H9 (cell line): ENCODE results near the gene FBLN2. TPM values are rescaled to one million over a fixed set of nuclear protein-coding genes. Genes with fewer than 3 reads are reported as not detected.

ENCODE experiments used
- DNase-seq: peaks from one replicate; pipeline ENCODE4 v3.0.0-alpha.2; 2017
- H2AFZ ChIP-seq: one replicate; pipeline ENCODE4 v1.6.1; 2013; ENCODE audit warnings: mild to moderate bottlenecking, low read length, control low read depth, moderate library complexity
- H2AK5ac ChIP-seq: 2 replicates; pipeline ENCODE4 v1.6.1; 2013; ENCODE audit warnings: low read length, control low read depth, mixed read lengths; ENCODE audit not compliant: insufficient read length
- H2BK120ac ChIP-seq: one replicate; pipeline ENCODE4 v1.6.1; 2013; ENCODE audit warnings: low read depth, mild to moderate bottlenecking, low read length, control low read depth, inconsistent platforms; ENCODE audit not compliant: poor library complexity, severe bottlenecking
- H2BK12ac ChIP-seq: 2 replicates; pipeline ENCODE4 v1.6.1; 2013; ENCODE audit warnings: low read length, control low read depth, mixed read lengths, low read depth; ENCODE audit not compliant: insufficient read length
- H2BK15ac ChIP-seq: 2 replicates; pipeline ENCODE4 v1.6.1; 2013; ENCODE audit warnings: low read depth, low read length, control low read depth
- H2BK20ac ChIP-seq: one replicate; pipeline ENCODE4 v1.6.1; 2013; ENCODE audit warnings: low read depth, mild to moderate bottlenecking, low read length, control low read depth, inconsistent platforms; ENCODE audit not compliant: poor library complexity, severe bottlenecking
- H2BK5ac ChIP-seq: 2 replicates; pipeline ENCODE4 v1.6.1; 2013; ENCODE audit warnings: low read length, control low read depth, mixed read lengths; ENCODE audit not compliant: insufficient read length
- H3K14ac ChIP-seq: 2 replicates; pipeline ENCODE4 v1.6.1; 2013; ENCODE audit warnings: low read length, control low read depth; ENCODE audit not compliant: insufficient read depth
- H3K18ac ChIP-seq: 2 replicates; pipeline ENCODE4 v1.6.1; 2013; ENCODE audit warnings: low read depth, mild to moderate bottlenecking, mixed read lengths, low read length, control low read depth; ENCODE audit not compliant: insufficient read length
- H3K23ac ChIP-seq: 2 replicates; pipeline ENCODE4 v1.6.1; 2013; ENCODE audit warnings: low read length, control low read depth, mixed read lengths, low read depth; ENCODE audit not compliant: insufficient read length
- H3K23me2 ChIP-seq: 2 replicates; pipeline ENCODE4 v1.6.1; 2013; ENCODE audit warnings: low read depth, mild to moderate bottlenecking, mixed read lengths, low read length, control low read depth; ENCODE audit not compliant: insufficient read length, poor library complexity, severe bottlenecking
- H3K27ac ChIP-seq: 2 replicates; pipeline ENCODE4 v1.5.1; 2013; ENCODE audit warnings: low read length, control low read depth, mixed read lengths, low read depth; ENCODE audit not compliant: insufficient read length
- H3K27me3 ChIP-seq: 2 replicates; pipeline ENCODE4 v1.6.1; 2013; ENCODE audit warnings: low read length, control low read depth, inconsistent platforms; ENCODE audit not compliant: insufficient read depth
- H3K4ac ChIP-seq: 2 replicates; pipeline ENCODE4 v1.6.1; 2013; ENCODE audit warnings: low read depth, mild to moderate bottlenecking, control low read depth, inconsistent platforms, low read length, moderate library complexity
- H3K4me1 ChIP-seq: 2 replicates; pipeline ENCODE4 v1.6.1; 2013; ENCODE audit warnings: low read length, control low read depth, inconsistent platforms; ENCODE audit not compliant: insufficient read depth
- H3K4me2 ChIP-seq: 2 replicates; pipeline ENCODE4 v1.6.1; 2013; ENCODE audit warnings: low read length, control low read depth, mixed read lengths; ENCODE audit not compliant: insufficient read length, insufficient read depth
- H3K56ac ChIP-seq: 2 replicates; pipeline ENCODE4 v1.6.1; 2013; ENCODE audit warnings: low read depth, mild to moderate bottlenecking, mixed read lengths, low read length, control low read depth; ENCODE audit not compliant: insufficient read length
- H3K79me1 ChIP-seq: 2 replicates; pipeline ENCODE4 v1.6.1; 2013; ENCODE audit warnings: low read depth, mild to moderate bottlenecking, moderate library complexity, low read length, control low read depth, inconsistent platforms; ENCODE audit not compliant: insufficient read depth, poor library complexity, severe bottlenecking
- H3K79me2 ChIP-seq: 2 replicates; pipeline ENCODE4 v1.6.1; 2013; ENCODE audit warnings: low read length, control low read depth, inconsistent platforms; ENCODE audit not compliant: insufficient read depth
- H3K9ac ChIP-seq: 2 replicates; pipeline ENCODE4 v1.6.1; 2013; ENCODE audit warnings: low read length, control low read depth, mixed read lengths; ENCODE audit not compliant: insufficient read length; ENCODE audit errors: extremely low read depth
- H3K9me3 ChIP-seq: one replicate; pipeline ENCODE4 v1.6.1; 2013; ENCODE audit warnings: low read depth, low read length, inconsistent platforms; ENCODE audit not compliant: control insufficient read depth
- H3T11ph ChIP-seq: one replicate; pipeline ENCODE4 v1.6.1; 2013; ENCODE audit warnings: mild to moderate bottlenecking, low read length, control low read depth, inconsistent platforms
- H4K20me1 ChIP-seq: one replicate; pipeline ENCODE4 v1.6.1; 2013; ENCODE audit not compliant: control insufficient read depth, insufficient read length, insufficient read depth
- H4K5ac ChIP-seq: 2 replicates; pipeline ENCODE4 v1.6.1; 2013; ENCODE audit warnings: low read depth, mild to moderate bottlenecking, mixed read lengths, low read length, control low read depth; ENCODE audit not compliant: insufficient read length
- H4K8ac ChIP-seq: replicated peaks from 2 replicates; pipeline ENCODE4 v1.6.1; 2013; ENCODE audit warnings: low read length, control low read depth, mixed read lengths, low read depth; ENCODE audit not compliant: insufficient read length
- H4K91ac ChIP-seq: 2 replicates; pipeline ENCODE4 v1.6.1; 2013; ENCODE audit warnings: low read depth, mild to moderate bottlenecking, moderate library complexity, mixed read lengths, low read length, control low read depth; ENCODE audit not compliant: insufficient read length
- H3K27ac Mint-ChIP-seq, 3 experiments: 2 replicates in 2 of 3; 3 replicates in 1 of 3; pipeline ENCODE4 v1.8.0; 2020 to 2021; ENCODE audit warnings: mixed read lengths in 3 of 3, mild to moderate bottlenecking in 1 of 3, moderate library complexity in 1 of 3
- H3K27me3 Mint-ChIP-seq: 2 replicates; pipeline ENCODE4 v1.8.0; 2021; ENCODE audit warnings: low read depth, mild to moderate bottlenecking, moderate library complexity, mixed read lengths
- H3K36me3 Mint-ChIP-seq, 3 experiments: 2 replicates in 2 of 3; 3 replicates in 1 of 3; pipeline ENCODE4 v1.8.0; 2020 to 2021; ENCODE audit warnings: low read depth in 3 of 3, mixed read lengths in 3 of 3; ENCODE audit not compliant: insufficient read depth in 1 of 3
- H3K4me1 Mint-ChIP-seq, 2 experiments: 2 replicates each; pipeline ENCODE4 v1.8.0; 2020; ENCODE audit warnings: mixed read lengths in 2 of 2
- H3K4me3 Mint-ChIP-seq, 2 experiments: 2 replicates in 1 of 2; 3 replicates in 1 of 2; pipeline ENCODE4 v1.8.0; 2020 to 2021; ENCODE audit warnings: mild to moderate bottlenecking in 2 of 2, mixed read lengths in 2 of 2, moderate library complexity in 1 of 2
- H3K9me3 Mint-ChIP-seq, 2 experiments: 2 replicates in 1 of 2; 3 replicates in 1 of 2; pipeline ENCODE4 v1.8.0; 2020; ENCODE audit warnings: mild to moderate bottlenecking in 2 of 2, mixed read lengths in 2 of 2, moderate library complexity in 1 of 2
- WGBS: extraction: QIAGEN DNeasy Blood & Tissue Kit; methylation state at CpG from one replicate; pipeline ENCODE4 v1.1.7; 2013; ENCODE audit warnings: missing lambda C conversion rate, low lambda C conversion rate, mixed read lengths; ENCODE audit not compliant: insufficient read length; ENCODE audit errors: extremely low coverage; 5-methylcytosine and 5-hydroxymethylcytosine counted together
- total RNA-seq: library from RNA; stranded (reverse); gene quantifications from 2 replicates; pipeline ENCODE4 v1.2.1, GENCODE V29; 2021
- TF ChIP-seq, protein P1 (sequence below): fragments of 200-600 bp; sonication (generic); conservative IDR thresholded peaks from 3 replicates; pipeline ENCODE4 v1.8.0; 2021; ENCODE audit warnings: antibody characterized with exemption, mild to moderate bottlenecking

FBLN2 gene
- total RNA-seq, 1 experiment from 2014 or later = 11.8 TPM

DNA sequence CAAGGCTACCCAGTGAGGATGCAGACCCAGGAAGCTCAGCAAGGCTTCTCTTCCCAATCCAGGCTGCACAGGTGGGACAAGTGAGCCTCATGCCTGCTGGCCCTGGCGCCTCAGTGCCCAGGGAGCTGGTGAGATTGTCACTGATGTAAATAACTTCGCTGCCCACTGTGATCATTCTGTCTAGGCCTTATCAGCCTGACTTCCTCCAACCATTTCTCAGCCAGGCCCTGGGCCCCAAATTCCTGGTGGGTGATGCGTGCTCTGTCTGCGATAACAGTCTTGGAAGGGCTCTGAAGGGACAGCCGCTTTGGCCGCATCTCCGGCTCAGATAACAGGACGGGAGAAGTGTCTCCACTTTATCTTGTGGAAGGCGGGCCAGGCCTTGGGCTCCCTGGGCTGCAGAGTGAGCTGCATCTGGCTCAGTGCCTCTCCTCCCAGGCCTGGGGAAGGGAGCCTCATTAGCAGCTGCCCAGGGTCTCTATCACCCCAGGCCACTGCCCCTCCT is 2.2 kb upstream of the FBLN2 start:
- H2AFZ ChIP-seq = no peak overlapping the region
- Mint-ChIP-seq H3K4me1 (peaks cover 22 to 42% of the 10 kb centered on the region in 2 experiments), H3K4me3 (0 out of 5 replicates have a peak overlapping the region, but pooled peaks of 1 of the 2 experiments have one; percentile 14), H3K9me3 (peaks cover 0 to 2% of the 10 kb centered on the region in 2 experiments; a peak in 1 of 5 replicates), H3K27ac (no peak overlapping the region; a peak in 1 of 7 replicates), H3K36me3 (peaks cover 0 to 2% (median 0%) of the 10 kb centered on the region in 3 experiments; a peak in 1 of 7 replicates), H3K27me3 (peaks cover 43% of the 10 kb centered on the region)
- H3K4ac ChIP-seq = no peak overlapping the region
- H4K91ac ChIP-seq = no peak overlapping the region
- H3K27ac ChIP-seq = no peak overlapping the region
- H2BK120ac ChIP-seq = no peak overlapping the region
- no peak overlapping the region for H2BK20ac ChIP-seq
- H2AK5ac ChIP-seq = no peak overlapping the region
- no peak overlapping the region for H3K14ac ChIP-seq
- no peak overlapping the region for H4K8ac ChIP-seq
- no peak overlapping the region for H3K4me2 ChIP-seq
- no peak overlapping the region for H4K5ac ChIP-seq
- H2BK15ac ChIP-seq = no peak overlapping the region
- H3K23ac ChIP-seq = no peak overlapping the region
- H3K56ac ChIP-seq = no peak overlapping the region
- no peaks in the 10 kb centered on the region for H3K9me3 ChIP-seq
- WGBS = no CpG with 5 or more reads among the region's 9 CpGs
- H3K18ac ChIP-seq = peak overlapping the region; percentile 30
- H3T11ph ChIP-seq = no peak overlapping the region
- TF ChIP-seq, protein P1, sequence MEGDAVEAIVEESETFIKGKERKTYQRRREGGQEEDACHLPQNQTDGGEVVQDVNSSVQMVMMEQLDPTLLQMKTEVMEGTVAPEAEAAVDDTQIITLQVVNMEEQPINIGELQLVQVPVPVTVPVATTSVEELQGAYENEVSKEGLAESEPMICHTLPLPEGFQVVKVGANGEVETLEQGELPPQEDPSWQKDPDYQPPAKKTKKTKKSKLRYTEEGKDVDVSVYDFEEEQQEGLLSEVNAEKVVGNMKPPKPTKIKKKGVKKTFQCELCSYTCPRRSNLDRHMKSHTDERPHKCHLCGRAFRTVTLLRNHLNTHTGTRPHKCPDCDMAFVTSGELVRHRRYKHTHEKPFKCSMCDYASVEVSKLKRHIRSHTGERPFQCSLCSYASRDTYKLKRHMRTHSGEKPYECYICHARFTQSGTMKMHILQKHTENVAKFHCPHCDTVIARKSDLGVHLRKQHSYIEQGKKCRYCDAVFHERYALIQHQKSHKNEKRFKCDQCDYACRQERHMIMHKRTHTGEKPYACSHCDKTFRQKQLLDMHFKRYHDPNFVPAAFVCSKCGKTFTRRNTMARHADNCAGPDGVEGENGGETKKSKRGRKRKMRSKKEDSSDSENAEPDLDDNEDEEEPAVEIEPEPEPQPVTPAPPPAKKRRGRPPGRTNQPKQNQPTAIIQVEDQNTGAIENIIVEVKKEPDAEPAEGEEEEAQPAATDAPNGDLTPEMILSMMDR = no peak
- no peaks in the 10 kb centered on the region for H3K79me2 ChIP-seq
- H3K23me2 ChIP-seq = no peaks in the 10 kb centered on the region
- H4K20me1 ChIP-seq = no peaks in the 10 kb centered on the region
- no peaks in the 10 kb centered on the region; the same call in 1 of the 2 replicates for H3K27me3 ChIP-seq
- peak; percentile 52 for DNase-seq
- H3K4me1 ChIP-seq = no peaks in the 10 kb centered on the region; the same call in 1 of the 2 replicates
- H2BK5ac ChIP-seq = no peak overlapping the region
- H3K9ac ChIP-seq = no peak overlapping the region
- H3K79me1 ChIP-seq = no peaks in the 10 kb centered on the region
- H2BK12ac ChIP-seq = no peak overlapping the region
